Neuronal stem cell (in vitro differentiated cells): ENCODE data around the gene OR10A2.
"Not testable (repeated sequence)": the region's sequence is repeated elsewhere in the genome, so short reads cannot be mapped to it uniquely, and the experiment has no call there.

Experiments
- DNase-seq: peaks from one replicate; pipeline ENCODE4 v3.0.0-alpha.2; 2013; ENCODE audit warnings: low spot score
- H2AFZ ChIP-seq: one replicate; pipeline ENCODE4 v1.6.1; 2013; ENCODE audit warnings: mild to moderate bottlenecking, low read length, inconsistent platforms
- H2AK5ac ChIP-seq: 2 replicates; pipeline ENCODE4 v1.6.1; 2013; ENCODE audit warnings: low read depth, mild to moderate bottlenecking, inconsistent platforms, low read length, moderate library complexity, mixed read lengths
- H2BK120ac ChIP-seq: 2 replicates; pipeline ENCODE4 v1.6.1; 2013; ENCODE audit warnings: low read depth, mild to moderate bottlenecking, inconsistent platforms, low read length, moderate library complexity, mixed read lengths
- H2BK12ac ChIP-seq: one replicate; pipeline ENCODE4 v1.6.1; 2013; ENCODE audit warnings: low read length, inconsistent platforms
- H2BK15ac ChIP-seq: 2 replicates; pipeline ENCODE4 v1.6.1; 2013; ENCODE audit warnings: mild to moderate bottlenecking, low read length, inconsistent platforms, mixed read lengths
- H2BK5ac ChIP-seq: one replicate; pipeline ENCODE4 v1.6.1; 2013; ENCODE audit warnings: inconsistent platforms, mild to moderate bottlenecking, low read length, moderate library complexity
- H3K14ac ChIP-seq: one replicate; pipeline ENCODE4 v1.6.1; 2013; ENCODE audit warnings: low read length, inconsistent platforms
- H3K18ac ChIP-seq: 2 replicates; pipeline ENCODE4 v1.6.1; 2013; ENCODE audit warnings: low read length, inconsistent platforms
- H3K23ac ChIP-seq: 2 replicates; pipeline ENCODE4 v1.6.1; 2013; ENCODE audit warnings: low read depth, mild to moderate bottlenecking, mixed read lengths, low read length, inconsistent platforms; ENCODE audit not compliant: poor library complexity
- H3K27ac ChIP-seq: replicated peaks from 3 replicates; pipeline ENCODE4 v1.5.1; 2013; ENCODE audit warnings: low read length, inconsistent platforms
- H3K27me3 ChIP-seq, 3 experiments: 2 replicates each; pipeline ENCODE4 v1.6.1; 2013; ENCODE audit warnings: low read length in 3 of 3, mild to moderate bottlenecking in 2 of 3, inconsistent platforms in 1 of 3, low read depth in 1 of 3, mixed read lengths in 1 of 3, moderate library complexity in 1 of 3; ENCODE audit not compliant: control insufficient read depth in 3 of 3, insufficient read depth in 3 of 3
- H3K36me3 ChIP-seq, 2 donors: replicated peaks in 1 of 2; 2 replicates each; pipeline ENCODE4 v1.6.1; 2013; ENCODE audit warnings: low read length in 2 of 2; ENCODE audit not compliant: control insufficient read depth in 2 of 2, insufficient read depth in 2 of 2
- H3K4ac ChIP-seq: 2 replicates; pipeline ENCODE4 v1.6.1; 2013; ENCODE audit warnings: inconsistent platforms, mild to moderate bottlenecking, low read length, moderate library complexity
- H3K4me1 ChIP-seq, 2 donors: 1 replicate in 1 of 2; 2 replicates in 1 of 2; pipeline ENCODE4 v1.6.1; 2013; ENCODE audit warnings: low read length in 2 of 2, low read depth in 1 of 2; ENCODE audit not compliant: control insufficient read depth in 2 of 2, insufficient read depth in 1 of 2
- H3K4me2 ChIP-seq: one replicate; pipeline ENCODE4 v1.6.1; 2013; ENCODE audit warnings: mild to moderate bottlenecking, low read length, inconsistent platforms; ENCODE audit not compliant: insufficient read depth, poor library complexity, severe bottlenecking
- H3K4me3 ChIP-seq, 2 donors: 2 replicates each; pipeline ENCODE4 v1.5.1; 2013; ENCODE audit warnings: low read length in 2 of 2, mild to moderate bottlenecking in 2 of 2, inconsistent platforms in 1 of 2, moderate library complexity in 1 of 2
- H3K79me1 ChIP-seq: one replicate; pipeline ENCODE4 v1.6.1; 2013; ENCODE audit warnings: low read depth, mild to moderate bottlenecking, inconsistent platforms, low read length, moderate library complexity
- H3K9ac ChIP-seq: one replicate; pipeline ENCODE4 v1.6.1; 2013; ENCODE audit warnings: mild to moderate bottlenecking, low read depth, low read length, inconsistent platforms; ENCODE audit not compliant: poor library complexity
- H3K9me3 ChIP-seq, 2 donors: replicated peaks in 1 of 2; 2 replicates each; pipeline versions ENCODE3 to v1.6.1; 2013; ENCODE audit warnings: low read length in 2 of 2, mild to moderate bottlenecking in 2 of 2, inconsistent platforms in 1 of 2, low read depth in 1 of 2, mixed read lengths in 1 of 2, moderate library complexity in 1 of 2; ENCODE audit not compliant: control insufficient read depth in 2 of 2, insufficient read depth in 1 of 2
- H4K8ac ChIP-seq: one replicate; pipeline ENCODE4 v1.6.1; 2013; ENCODE audit warnings: low read depth, mild to moderate bottlenecking, inconsistent platforms, low read length, moderate library complexity
- H4K91ac ChIP-seq: one replicate; pipeline ENCODE4 v1.6.1; 2013; ENCODE audit warnings: low read length, low read depth, mild to moderate bottlenecking, inconsistent platforms; ENCODE audit not compliant: poor library complexity
- WGBS, 2 donors: extraction: QIAGEN DNeasy Blood & Tissue Kit; methylation state at CpG; one replicate each; pipeline ENCODE4 v1.1.7; 2013; ENCODE audit warnings: missing lambda C conversion rate in 2 of 2, mixed read lengths in 1 of 2; ENCODE audit not compliant: insufficient read length in 2 of 2, insufficient replicate concordance in 1 of 2; ENCODE audit errors: extremely low coverage in 2 of 2; 5-methylcytosine and 5-hydroxymethylcytosine counted together

The OR10A2 gene

GRCh38 chr11:6895010-6895409, 32.2 kb downstream of the OR10A2 start:
- Histone ChIP-seq H3K23ac (no peak overlapping the region), H4K8ac (no peak overlapping the region), H3K4me2 (no peak overlapping the region), H2AFZ (no peak overlapping the region), H2BK120ac (no peak overlapping the region), H3K27ac (no peak overlapping the region), H4K91ac (no peak overlapping the region), H3K9me3 (no peaks in the 10 kb centered on the region), H3K36me3 (no peaks in the 10 kb centered on the region), H3K14ac (no peak overlapping the region), H3K18ac (no peak overlapping the region), H2BK5ac (no peak overlapping the region), H3K79me1 (no peaks in the 10 kb centered on the region), H2BK15ac (no peak overlapping the region), H2BK12ac (no peak overlapping the region), H3K27me3 (no peaks in the 10 kb centered on the region), H3K9ac (no peak overlapping the region), H2AK5ac (no peak overlapping the region), H3K4me3 (no peak overlapping the region), H3K4me1 (no peaks in the 10 kb centered on the region), H3K4ac (no peak overlapping the region)
- no peak for DNase-seq

GRCh38 chr11:6898911-6899310, 36.1 kb downstream of the OR10A2 start:
- WGBS, 2 donors, result no CpG with 5 or more reads among the region's 1 CpG

GRCh38 chr11:6900327-6900999, 37.6 kb downstream of the OR10A2 start:
- no peak overlapping the region for H3K9ac ChIP-seq
- no CpG with 5 or more reads among the region's 2 CpGs for WGBS, 2 donors
- H2BK15ac ChIP-seq, result no peak overlapping the region
- H2AFZ ChIP-seq, result no peak overlapping the region
- no peak overlapping the region for H3K4ac ChIP-seq
- H4K8ac ChIP-seq, result no peak overlapping the region
- H2AK5ac ChIP-seq, result no peak overlapping the region
- H3K36me3 ChIP-seq, result no peaks in the 10 kb centered on the region
- no peak overlapping the region for H3K14ac ChIP-seq
- H2BK5ac ChIP-seq, result no peak overlapping the region
- H3K4me3 ChIP-seq, result no peak overlapping the region
- H3K9me3 ChIP-seq, result no peaks in the 10 kb centered on the region
- H3K23ac ChIP-seq, result no peak overlapping the region
- H3K79me1 ChIP-seq, result no peaks in the 10 kb centered on the region
- H4K91ac ChIP-seq, result no peak overlapping the region
- H3K4me2 ChIP-seq, result no peak overlapping the region
- no peak for DNase-seq
- no peak overlapping the region for H2BK12ac ChIP-seq
- no peak overlapping the region for H2BK120ac ChIP-seq
- H3K27me3 ChIP-seq, result no peaks in the 10 kb centered on the region
- no peak overlapping the region for H3K27ac ChIP-seq
- H3K4me1 ChIP-seq, result no peaks in the 10 kb centered on the region
- H3K18ac ChIP-seq, result no peak overlapping the region

More at GRCh38 chr11:6898911-6899310, 36.1 kb downstream of the OR10A2 start:
- Histone ChIP-seq H3K79me1 (no peaks in the 10 kb centered on the region), H3K36me3 (no peaks in the 10 kb centered on the region), H2AFZ (no peak overlapping the region), H2BK15ac (no peak overlapping the region), H3K18ac (no peak overlapping the region), H3K27ac (no peak overlapping the region), H4K91ac (no peak overlapping the region), H2AK5ac (no peak overlapping the region), H3K4me3 (no peak overlapping the region), H3K27me3 (no peaks in the 10 kb centered on the region), H3K9ac (no peak overlapping the region), H2BK12ac (no peak overlapping the region), H4K8ac (no peak overlapping the region), H3K4me2 (no peak overlapping the region), H3K4me1 (no peaks in the 10 kb centered on the region), H2BK5ac (no peak overlapping the region), H3K23ac (no peak overlapping the region), H2BK120ac (no peak overlapping the region), H3K14ac (no peak overlapping the region), H3K9me3 (no peaks in the 10 kb centered on the region), H3K4ac (no peak overlapping the region)
- no peak for DNase-seq

GRCh38 chr11:6904804-6905203, 41.9 kb downstream of the OR10A2 start:
- H3K14ac ChIP-seq, H3K27ac ChIP-seq, H2BK5ac ChIP-seq, H3K23ac ChIP-seq, H3K9me3 ChIP-seq, H3K4me3 ChIP-seq, H3K36me3 ChIP-seq, H3K4ac ChIP-seq, H2AK5ac ChIP-seq, H3K4me2 ChIP-seq, H2BK12ac ChIP-seq, H3K4me1 ChIP-seq, H2BK120ac ChIP-seq, H4K91ac ChIP-seq, H3K27me3 ChIP-seq, H4K8ac ChIP-seq, H3K79me1 ChIP-seq, H2AFZ ChIP-seq, DNase-seq, H2BK15ac ChIP-seq, H3K9ac ChIP-seq, H3K18ac ChIP-seq: not testable (repeated sequence)
- no CpG with 5 or more reads among the region's 13 CpGs for WGBS, 2 donors
